Activated T-helper 9 cell treated with anti-CD3 and anti-CD28 coated beads, Interleukin-2, amount 50 U/mL, for 16 hours (primary cell): Measurements from ENCODE around the gene ENTPD7.
"Not testable (repeated sequence)": the region's sequence is repeated elsewhere in the genome, so short reads cannot be mapped to it uniquely, and the experiment has no call there.

Source experiments
- DNase-seq: peaks from one replicate; pipeline ENCODE4 v3.0.0-alpha.2; 2020; ENCODE audit warnings: low read depth

The ENTPD7 gene

DNA sequence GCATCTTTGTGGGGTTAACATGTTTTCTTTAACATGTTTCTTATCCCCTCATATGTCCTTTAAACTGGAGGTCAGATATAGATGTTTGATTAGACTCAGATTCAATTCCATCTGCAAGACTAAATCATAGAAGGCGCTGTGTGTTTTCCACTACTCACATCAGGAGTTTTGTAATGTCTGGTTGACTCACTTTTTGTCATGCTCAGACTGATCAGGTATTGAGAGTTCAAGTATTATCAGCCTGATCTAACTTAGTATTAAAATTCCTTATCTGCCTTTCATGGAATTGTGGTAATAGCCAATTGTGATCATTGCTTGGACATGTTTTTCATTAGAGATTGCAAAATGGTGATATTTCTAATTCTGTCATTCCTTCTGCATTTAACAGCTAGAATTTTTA lies 30.2 kb downstream of the ENTPD7 start:
- DNase-seq: no peak

GRCh38 chr10:99693933-99694583 lies 34.7 kb downstream of the ENTPD7 start:
- DNase-seq: no peak

- no peak for DNase-seq
Observed at GRCh38 chr10:99695761-99696160, 36.5 kb downstream of the ENTPD7 start.

DNA sequence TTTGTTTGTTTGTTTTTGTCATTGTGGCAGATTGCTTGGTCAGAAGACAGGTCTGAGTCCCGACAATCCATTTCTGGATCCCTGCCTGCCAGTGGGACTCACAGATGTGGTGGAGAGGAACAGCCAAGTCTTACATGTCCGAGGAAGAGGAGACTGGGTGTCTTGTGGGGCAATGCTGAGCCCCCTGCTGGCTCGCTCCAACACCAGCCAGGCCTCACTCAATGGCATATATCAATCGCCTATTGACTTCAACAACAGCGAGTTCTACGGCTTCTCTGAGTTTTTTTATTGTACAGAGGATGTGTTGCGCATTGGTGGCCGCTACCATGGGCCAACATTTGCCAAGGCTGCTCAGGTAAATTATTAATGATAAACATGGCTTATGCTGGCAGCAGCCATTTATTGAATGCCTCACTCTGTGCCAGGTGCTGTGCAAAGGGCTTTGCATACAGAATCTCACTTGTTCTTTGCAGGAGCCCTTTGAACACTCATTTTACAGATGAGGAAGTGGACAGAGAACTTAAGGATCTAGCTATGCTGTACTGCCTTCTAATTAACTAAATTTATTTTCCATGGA lies 39.3 kb downstream of the ENTPD7 start:
- no peak for DNase-seq

GRCh38 chr10:99700649-99701048 lies 41.3 kb downstream of the ENTPD7 start:
- DNase-seq: no peak

- DNase-seq: no peak
Observed at GRCh38 chr10:99708428-99709012, 49.2 kb downstream of the ENTPD7 start.

- no peak for DNase-seq
Observed at GRCh38 chr10:99709480-99710229, 50.3 kb downstream of the ENTPD7 start.

GRCh38 chr10:99711129-99711719 lies 51.9 kb downstream of the ENTPD7 start:
- no peak for DNase-seq

DNA sequence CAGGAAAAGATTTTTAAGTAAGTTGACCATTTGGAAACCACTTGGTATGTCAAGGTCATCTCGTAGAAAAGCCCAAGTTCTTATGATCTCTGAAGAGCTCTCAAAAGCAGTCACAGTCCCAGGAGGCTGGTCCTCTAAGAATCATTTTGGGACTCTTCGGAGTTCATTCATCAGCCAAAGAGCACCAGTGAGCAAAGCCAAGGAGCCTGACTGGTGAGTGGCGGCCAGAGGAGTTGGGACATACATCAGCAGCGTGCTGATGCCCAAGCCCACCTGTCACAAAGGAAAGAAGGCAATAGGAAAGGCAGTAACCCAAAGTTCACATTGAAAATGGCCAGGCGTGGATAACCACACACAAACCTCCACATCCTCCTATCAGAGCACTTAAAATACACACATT lies 55.1 kb downstream of the ENTPD7 start:
- no peak for DNase-seq

DNA sequence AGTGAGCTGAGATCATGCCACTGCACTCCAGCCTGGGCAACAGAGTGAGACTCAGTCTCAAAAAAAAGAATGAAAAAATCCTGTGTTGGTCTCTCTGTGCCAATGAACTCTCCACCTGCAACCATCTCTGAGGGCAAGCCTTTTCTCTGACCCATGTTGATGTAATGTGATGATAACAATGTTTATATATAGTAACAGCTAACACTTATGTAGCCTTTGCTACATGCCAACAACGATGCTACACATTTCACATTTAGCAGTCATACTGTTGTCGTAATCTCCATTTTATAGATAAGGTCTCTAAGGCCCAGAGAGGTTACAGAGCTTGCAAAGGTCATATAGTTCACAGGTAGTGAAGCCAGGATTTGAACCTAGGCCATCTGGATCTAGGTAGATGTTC lies 61.1 kb downstream of the ENTPD7 start:
- no peak for DNase-seq

DNA sequence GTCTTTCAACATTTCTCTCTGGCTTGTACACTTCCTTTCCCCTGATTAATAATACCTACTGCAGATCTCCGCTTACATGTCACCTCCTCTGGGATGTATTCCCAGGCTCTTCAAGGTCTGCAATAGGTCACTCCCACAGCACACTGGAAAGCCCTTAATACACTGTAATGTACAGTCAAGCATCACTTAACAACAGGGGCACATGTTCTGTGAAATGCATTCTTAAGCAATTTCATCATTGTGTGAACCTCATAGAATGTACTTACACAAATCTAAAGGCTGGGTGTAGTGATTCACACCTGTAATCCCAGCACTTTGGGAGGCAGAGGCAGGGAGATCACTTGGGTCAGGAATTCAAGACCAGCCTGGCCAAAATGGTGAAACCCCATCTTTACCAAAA lies 70.7 kb downstream of the ENTPD7 start:
- DNase-seq: no peak

DNA sequence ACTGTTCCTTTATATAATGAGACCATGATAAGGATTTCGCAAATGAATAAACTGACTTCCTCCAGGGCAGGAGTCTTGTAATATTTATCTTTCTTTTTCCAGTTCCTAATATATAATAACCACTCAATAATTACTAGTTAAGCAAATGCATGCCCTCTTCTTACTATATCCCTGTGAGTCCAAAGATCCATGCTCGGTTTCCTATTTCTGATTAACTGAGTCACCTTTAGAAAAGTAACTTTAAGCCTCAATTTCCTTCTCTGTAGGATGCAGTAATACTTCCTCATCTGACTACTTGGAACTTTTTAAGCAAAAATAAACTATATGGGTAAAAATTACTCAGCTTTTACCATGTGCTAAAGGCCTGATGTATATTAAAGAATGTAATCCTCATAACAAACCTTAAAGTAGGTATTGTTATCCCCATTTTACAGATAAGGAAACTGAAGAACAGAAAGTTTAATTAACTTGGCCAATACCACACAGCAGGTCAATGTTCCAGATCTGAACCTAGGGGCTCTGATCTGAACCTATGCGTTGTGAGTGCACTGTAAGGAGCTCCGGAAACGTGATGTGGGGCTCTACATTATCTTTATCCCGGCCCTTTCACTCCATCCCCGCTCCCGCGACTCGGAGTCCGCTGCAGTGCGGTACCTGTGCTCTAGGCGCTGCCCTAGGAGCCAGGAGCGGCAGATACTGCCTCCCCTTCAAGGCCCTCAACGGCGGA lies 72.2 kb downstream of the ENTPD7 start:
- no peak for DNase-seq

- DNase-seq: peak; percentile 92
Observed at GRCh38 chr10:99732033-99732842, 72.9 kb downstream of the ENTPD7 start, which contains the start of the genes COX15 and CUTC. Gene COX15 (minus strand): TSS chr10:99732127. CDS start chr10:99732049, 78 bp downstream. Gene CUTC (plus strand): TSS chr10:99732234. CDS start chr10:99732349, 115 bp downstream.

DNA sequence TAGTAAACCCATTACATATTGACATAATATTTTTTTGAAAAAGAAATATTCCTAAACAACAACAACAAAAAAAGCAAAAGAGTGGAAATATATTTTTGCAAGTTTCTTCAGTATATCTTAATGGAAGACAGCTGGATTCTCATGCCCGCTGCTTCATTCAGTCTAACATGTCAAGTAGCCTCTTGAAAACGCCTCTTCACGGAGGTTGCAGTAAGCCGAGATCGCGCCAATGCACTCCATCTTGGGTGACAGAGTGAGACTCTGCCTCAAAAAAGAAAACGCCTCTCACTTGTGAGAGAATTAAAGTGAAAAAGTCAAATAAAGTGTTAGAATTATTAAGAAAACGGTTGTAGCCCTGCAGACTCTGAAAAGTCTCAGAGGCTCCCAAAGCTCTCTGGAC lies 74.1 kb downstream of the ENTPD7 start:
- DNase-seq: no peak

DNA sequence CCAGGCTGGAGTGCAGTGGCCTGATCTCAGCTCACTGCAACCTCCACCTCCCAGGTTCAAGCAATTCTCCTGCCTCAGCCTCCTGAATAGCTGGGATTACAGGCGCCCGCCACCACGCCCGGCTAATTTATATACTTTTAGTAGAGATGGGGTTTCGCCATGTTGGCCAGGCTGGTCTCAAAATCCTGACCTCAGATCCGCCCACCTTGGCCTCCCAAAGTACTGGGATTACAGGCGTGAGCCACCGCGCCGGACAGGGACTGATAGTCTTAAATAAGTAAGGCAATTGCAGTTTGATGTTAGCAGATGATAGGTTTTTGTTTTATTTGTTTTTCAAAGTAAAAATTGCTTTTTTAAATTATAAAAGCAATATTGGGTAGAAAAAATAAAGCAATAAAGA lies 74.8 kb downstream of the ENTPD7 start:
- DNase-seq: not testable (repeated sequence)

- no peak for DNase-seq
Observed at GRCh38 chr10:99740260-99740659, 81.0 kb downstream of the ENTPD7 start.

DNA sequence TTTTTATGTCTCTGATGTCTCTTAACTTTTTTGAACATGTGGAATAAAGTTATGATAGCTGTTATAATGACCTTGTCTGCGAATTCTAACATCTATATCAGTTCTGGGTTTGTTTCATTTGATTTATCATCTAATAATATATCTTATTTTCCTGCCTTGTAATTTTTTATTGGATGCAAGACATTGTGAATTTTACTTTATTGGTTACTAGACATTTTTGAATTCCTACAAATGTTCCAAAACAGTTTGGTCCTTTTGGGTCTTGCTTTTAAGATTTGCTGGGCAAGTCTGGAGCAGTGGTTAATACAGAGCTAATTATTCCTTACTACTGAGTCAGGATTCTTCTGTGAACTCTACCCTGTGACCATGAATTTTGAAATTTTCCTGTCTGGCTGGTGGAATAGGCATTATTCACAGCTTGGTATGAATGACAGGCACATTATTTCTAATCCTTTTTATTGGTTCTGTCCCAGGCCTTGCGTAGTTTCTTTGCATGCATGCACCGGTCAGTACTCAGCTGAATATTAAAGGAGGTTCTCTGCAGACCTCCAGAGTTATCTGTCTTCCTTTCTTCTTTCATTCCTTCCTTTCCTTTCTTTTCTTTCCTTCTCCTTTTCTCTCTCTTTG lies 81.7 kb downstream of the ENTPD7 start:
- DNase-seq: no peak

DNA sequence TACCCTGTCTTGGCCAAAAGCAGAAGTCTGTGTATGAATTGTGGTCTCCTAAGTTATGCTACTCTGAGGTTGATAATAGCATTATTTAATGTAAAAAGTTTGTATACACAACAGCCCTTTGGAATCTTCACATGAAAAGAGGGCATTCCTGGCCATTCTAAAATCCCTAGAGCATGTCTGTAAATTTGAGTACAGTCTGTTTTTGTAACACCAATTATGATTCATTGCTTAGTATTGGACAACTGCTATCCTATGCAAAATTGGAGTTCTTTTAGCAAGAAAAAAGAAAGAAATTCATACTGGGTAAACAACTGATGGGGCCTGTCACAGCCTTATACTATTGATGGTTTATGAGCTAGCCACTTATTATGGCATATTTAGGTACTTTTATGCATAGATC lies 82.9 kb downstream of the ENTPD7 start:
- DNase-seq: no peak

- no peak for DNase-seq
Observed at GRCh38 chr10:99742701-99743100, 83.4 kb downstream of the ENTPD7 start.

DNA sequence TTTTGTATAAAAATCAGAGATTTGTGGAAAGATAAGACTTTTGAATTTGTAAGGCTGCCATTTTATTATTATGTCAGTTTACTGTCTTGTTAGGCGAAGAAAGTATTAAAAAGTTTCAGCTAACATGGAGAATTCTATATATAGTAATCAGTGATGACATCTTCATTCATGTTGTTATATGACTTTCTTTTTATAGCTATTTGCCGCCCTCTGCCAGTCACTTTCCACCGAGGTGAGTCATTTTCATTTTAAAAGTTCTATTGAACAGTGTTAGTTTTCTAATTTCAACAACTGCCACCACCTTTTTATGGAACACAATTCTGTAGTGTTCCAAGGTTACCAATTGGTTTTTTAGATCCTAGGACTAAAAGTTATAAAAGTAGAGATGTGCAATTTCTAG lies 84.5 kb downstream of the ENTPD7 start:
- no peak for DNase-seq
